PC-3 (cell line): ENCODE results near the gene CYP1B1. TPM values are rescaled to one million over a fixed set of nuclear protein-coding genes. Genes with fewer than 3 reads are reported as not detected.
"Not testable (repeated sequence)": the region's sequence is repeated elsewhere in the genome, so short reads cannot be mapped to it uniquely, and the experiment has no call there.

ENCODE experiments used
- ATAC-seq: fragments of 200-7000 bp; cut with Tn5 transposase; 2 replicates; pipeline ENCODE4 v1.9.1; 2020; ENCODE audit warnings: mild to moderate bottlenecking, moderate library complexity
- BruUV-seq: library from RNA; stranded (reverse); fragments of 400-500 nt; replicated peaks from 2 replicates; lab custom pipeline; 2021; lab: Mats Ljungman, UMichigan
- CTCF ChIA-PET: fragments of 300-600 bp; sonication (Branson Sonifier 250); formaldehyde crosslinking; loops from one replicate; lab custom pipeline; 2022; ENCODE audit warnings: antibody characterized with exemption; lab: Charles Lee
- POLR2A ChIA-PET: fragments of 300-600 bp; sonication (Branson Sonifier 250); formaldehyde crosslinking; loops from one replicate; lab custom pipeline; 2022; ENCODE audit warnings: antibody characterized with exemption; ENCODE audit not compliant: unreplicated experiment; lab: Charles Lee
- DNase-seq: peaks from one replicate; pipeline ENCODE4 v3.0.0-alpha.2; 2015
- H2AFZ ChIP-seq: fragments of 300-600 bp; sonication (generic); 2 replicates; pipeline ENCODE4 v1.6.0; 2016; ENCODE audit warnings: antibody characterized with exemption, low read length
- H3F3A ChIP-seq: fragments of 300-600 bp; sonication (generic); one replicate; pipeline ENCODE4 v1.6.0; 2017; ENCODE audit warnings: antibody characterized with exemption, low read length, control low read depth, mild to moderate bottlenecking; ENCODE audit not compliant: unreplicated experiment
- H3K27ac ChIP-seq: fragments of 300-600 bp; sonication (generic); 2 replicates; pipeline ENCODE4 v1.5.1; 2016; ENCODE audit warnings: mild to moderate bottlenecking, low read length
- H3K27me3 ChIP-seq: fragments of 300-600 bp; sonication (generic); 2 replicates; pipeline ENCODE4 v1.6.1; 2016; ENCODE audit warnings: low read length, mixed read lengths
- H3K36me3 ChIP-seq: fragments of 300-600 bp; sonication (generic); 2 replicates; pipeline ENCODE4 v1.6.1; 2016; ENCODE audit warnings: low read depth, mixed run types, low read length, mixed read lengths
- H3K4me1 ChIP-seq: fragments of 300-600 bp; sonication (generic); 2 replicates; pipeline ENCODE4 v1.5.1; 2016; ENCODE audit warnings: low read length; ENCODE audit not compliant: insufficient read depth
- H3K4me2 ChIP-seq: fragments of 300-600 bp; sonication (generic); 2 replicates; pipeline ENCODE4 v1.6.0; 2016; ENCODE audit warnings: low read length
- H3K4me3 ChIP-seq: fragments of 300-600 bp; sonication (generic); 2 replicates; pipeline ENCODE4 v1.5.1; 2016; ENCODE audit warnings: mild to moderate bottlenecking, low read length, mixed read lengths
- H3K79me2 ChIP-seq: fragments of 300-600 bp; sonication (generic); 2 replicates; pipeline ENCODE4 v1.6.1; 2017; ENCODE audit warnings: low read length, mixed read lengths
- H3K9ac ChIP-seq: fragments of 300-600 bp; sonication (generic); 2 replicates; pipeline ENCODE4 v1.6.0; 2016; ENCODE audit warnings: mild to moderate bottlenecking, low read length
- H3K9me2 ChIP-seq: fragments of 300-600 bp; sonication (generic); replicated peaks from 2 replicates; pipeline ENCODE4 v1.6.1; 2016; ENCODE audit warnings: mixed run types, low read length, mixed read lengths
- H3K9me3 ChIP-seq: fragments of 300-600 bp; sonication (generic); 2 replicates; pipeline ENCODE4 v1.6.1; 2016; ENCODE audit warnings: low read length, mixed read lengths
- H4K20me1 ChIP-seq: fragments of 300-600 bp; sonication (generic); 2 replicates; pipeline ENCODE4 v1.6.1; 2016; ENCODE audit warnings: low read length, mixed read lengths
- EZH2 ChIP-seq: fragments of 300-600 bp; sonication (generic); IDR thresholded peaks from one replicate; pipeline ENCODE4 v1.6.1; 2017; ENCODE audit warnings: antibody characterized with exemption, mild to moderate bottlenecking, low read length; ENCODE audit not compliant: unreplicated experiment
- EZH2phosphoT487 ChIP-seq: fragments of 300-600 bp; sonication (generic); IDR thresholded peaks from 2 replicates; pipeline ENCODE4 v1.6.1; 2018; ENCODE audit warnings: mild to moderate bottlenecking, antibody characterized with exemption, low read length, borderline replicate concordance
- intact Hi-C: fragments of 100-400 bp; cut with micrococcal nuclease; formaldehyde crosslinking; loops from 2 replicates; pipeline ENCODE4 v1.9.0; 2023
- total RNA-seq: library from RNA; depleted of rRNA; stranded (reverse); fragments of >200 nt; gene quantifications from 2 replicates; pipeline ENCODE4 v1.2.3, GENCODE V29; 2014
- TF ChIP-seq, protein P1 (sequence below): fragments of 300-600 bp; sonication (generic); conservative IDR thresholded peaks from 2 replicates; pipeline ENCODE4 v1.5.1; 2017; ENCODE audit warnings: antibody characterized with exemption, low read depth, mild to moderate bottlenecking, low read length

CYP1B1 gene
- total RNA-seq, 1 experiment from 2014 or later, result 37.2 TPM

DNA sequence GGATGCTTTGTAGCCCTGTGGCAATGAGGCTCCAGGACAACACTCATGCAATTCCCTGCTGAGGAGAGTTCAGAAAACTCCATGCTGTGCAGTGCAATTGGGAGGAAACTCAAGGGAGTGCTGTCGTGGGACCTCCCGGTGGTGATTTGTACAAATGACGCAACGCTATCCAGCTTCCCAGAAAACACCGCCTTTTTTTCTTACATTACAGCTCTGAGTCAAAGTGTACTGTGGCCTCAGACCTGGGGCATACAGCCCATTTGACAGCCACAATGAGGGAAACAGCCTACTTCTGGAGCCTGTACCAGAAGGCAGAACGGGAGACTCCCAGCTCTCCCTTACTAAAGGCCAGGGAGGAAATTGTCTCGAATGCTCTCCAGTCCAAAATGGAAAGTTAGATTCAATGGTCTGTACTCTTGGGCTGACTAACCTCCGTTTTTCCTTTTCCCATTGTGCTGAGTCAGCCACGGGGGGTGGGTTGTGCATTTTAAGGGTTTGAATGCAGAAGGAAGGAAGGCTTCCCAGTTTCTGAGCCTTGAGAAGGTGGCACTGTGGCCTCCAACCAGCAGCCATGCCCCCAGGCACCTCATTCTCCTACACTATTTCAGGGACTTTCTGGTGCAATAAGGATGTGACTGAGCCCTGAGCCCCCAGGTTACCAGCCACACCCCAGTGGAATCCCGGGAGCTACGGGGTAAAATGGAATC is 16.4 kb upstream of the CYP1B1 start:
- intact Hi-C loops, result no loop called here
- no peaks in the 10 kb centered on the region for H3K9me2 ChIP-seq
- no peaks in the 10 kb centered on the region for H3K36me3 ChIP-seq
- ChIA-PET CTCF (no interaction called here), POLR2A (no interaction called here)
- H3K9ac ChIP-seq, result no peak overlapping the region
- H3K4me2 ChIP-seq, result no peak overlapping the region; the same call in 1 of the 2 replicates
- H3K79me2 ChIP-seq, result no peaks in the 10 kb centered on the region
- H3K4me1 ChIP-seq, result peaks cover 24% of the 10 kb centered on the region
- no peak overlapping the region for H3K4me3 ChIP-seq
- ATAC-seq (no peak), DNase-seq (no peak)
- 0 out of 2 replicates have a peak overlapping the region, but pooled peaks have one; percentile 3 for H2AFZ ChIP-seq
- H4K20me1 ChIP-seq, result no peaks in the 10 kb centered on the region
- no TSS peak for BruUV-seq
- H3K27me3 ChIP-seq, result no peaks in the 10 kb centered on the region; the same call in 1 of the 2 replicates
- peak overlapping the region; percentile 19; the same call in 1 of the 2 replicates for H3K27ac ChIP-seq
- H3K9me3 ChIP-seq, result no peaks in the 10 kb centered on the region
- H3F3A ChIP-seq, result no peaks in the 10 kb centered on the region
- TF ChIP-seq EZH2phosphoT487, result no peak
- no peak for TF ChIP-seq EZH2
- TF ChIP-seq, protein P1, sequence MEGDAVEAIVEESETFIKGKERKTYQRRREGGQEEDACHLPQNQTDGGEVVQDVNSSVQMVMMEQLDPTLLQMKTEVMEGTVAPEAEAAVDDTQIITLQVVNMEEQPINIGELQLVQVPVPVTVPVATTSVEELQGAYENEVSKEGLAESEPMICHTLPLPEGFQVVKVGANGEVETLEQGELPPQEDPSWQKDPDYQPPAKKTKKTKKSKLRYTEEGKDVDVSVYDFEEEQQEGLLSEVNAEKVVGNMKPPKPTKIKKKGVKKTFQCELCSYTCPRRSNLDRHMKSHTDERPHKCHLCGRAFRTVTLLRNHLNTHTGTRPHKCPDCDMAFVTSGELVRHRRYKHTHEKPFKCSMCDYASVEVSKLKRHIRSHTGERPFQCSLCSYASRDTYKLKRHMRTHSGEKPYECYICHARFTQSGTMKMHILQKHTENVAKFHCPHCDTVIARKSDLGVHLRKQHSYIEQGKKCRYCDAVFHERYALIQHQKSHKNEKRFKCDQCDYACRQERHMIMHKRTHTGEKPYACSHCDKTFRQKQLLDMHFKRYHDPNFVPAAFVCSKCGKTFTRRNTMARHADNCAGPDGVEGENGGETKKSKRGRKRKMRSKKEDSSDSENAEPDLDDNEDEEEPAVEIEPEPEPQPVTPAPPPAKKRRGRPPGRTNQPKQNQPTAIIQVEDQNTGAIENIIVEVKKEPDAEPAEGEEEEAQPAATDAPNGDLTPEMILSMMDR, result no peak

DNA sequence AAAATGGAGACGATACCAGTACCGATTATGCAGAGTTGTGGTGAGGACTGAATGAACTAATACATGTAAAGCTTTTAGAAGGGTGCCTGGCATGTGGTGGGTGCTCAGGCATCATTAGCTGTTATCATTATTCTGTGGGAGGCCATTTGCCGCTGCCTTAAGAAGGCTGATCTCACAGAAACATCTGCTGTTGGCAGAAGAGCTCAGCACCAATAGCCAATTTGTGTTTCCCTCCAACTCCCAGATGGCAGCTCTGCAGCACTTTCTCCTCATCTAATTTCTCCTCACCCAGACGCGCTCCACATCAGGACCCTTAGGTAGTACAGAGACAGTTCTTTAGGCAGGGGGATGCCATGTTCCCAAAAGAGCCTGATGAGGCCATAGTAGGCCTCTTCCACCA is 15.8 kb upstream of the CYP1B1 start:
- no peak overlapping the region for H2AFZ ChIP-seq
- H3K9me2 ChIP-seq, result no peaks in the 10 kb centered on the region
- H3K36me3 ChIP-seq, result no peaks in the 10 kb centered on the region
- peaks cover 22% of the 10 kb centered on the region for H3K4me1 ChIP-seq
- no peak overlapping the region for H3K4me3 ChIP-seq
- intact Hi-C loops, result no loop called here
- H3K27me3 ChIP-seq, result no peaks in the 10 kb centered on the region; the same call in 1 of the 2 replicates
- POLR2A ChIA-PET, result interaction anchor here (0.6 kb wide), 1 partner anchor 103 kb away, joined by 4 read pairs; no protein-coding TSS in a partner anchor
- H3F3A ChIP-seq, result no peaks in the 10 kb centered on the region
- CTCF ChIA-PET, result no interaction called here
- no peaks in the 10 kb centered on the region for H4K20me1 ChIP-seq
- no peak overlapping the region for H3K4me2 ChIP-seq
- no peaks in the 10 kb centered on the region for H3K79me2 ChIP-seq
- no peak for TF ChIP-seq EZH2
- ATAC-seq (no peak), DNase-seq (no peak)
- no peaks in the 10 kb centered on the region for H3K9me3 ChIP-seq
- BruUV-seq, result no TSS peak
- no peak overlapping the region for H3K27ac ChIP-seq
- H3K9ac ChIP-seq, result no peak overlapping the region

DNA sequence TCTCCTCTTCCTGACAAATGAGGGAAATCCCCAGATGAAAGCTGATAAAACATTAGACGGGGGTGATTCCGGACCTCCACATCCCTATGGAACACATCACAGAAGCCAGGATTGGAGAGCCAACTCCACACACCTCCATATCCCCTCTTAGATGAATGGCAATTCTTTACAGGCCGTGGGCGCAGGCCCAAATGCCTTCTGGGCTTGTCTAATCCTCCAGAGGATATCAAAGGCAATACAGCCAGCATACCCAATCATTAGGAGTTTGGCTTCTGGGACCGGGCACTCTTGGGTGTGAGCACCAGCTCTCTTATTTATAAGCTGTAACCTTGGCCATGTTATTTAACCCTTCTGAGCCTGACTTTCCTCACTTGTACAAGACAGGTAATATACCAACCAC is 15.0 kb upstream of the CYP1B1 start:
- CTCF ChIA-PET, result no interaction called here
- no peaks in the 10 kb centered on the region for H3F3A ChIP-seq
- TF ChIP-seq, protein P1, result no peak
- TF ChIP-seq EZH2, result no peak
- no peak for TF ChIP-seq EZH2phosphoT487
- no peak overlapping the region for H3K4me3 ChIP-seq
- H3K27ac ChIP-seq, result no peak overlapping the region
- H3K9me2 ChIP-seq, result no peaks in the 10 kb centered on the region
- POLR2A ChIA-PET, result no interaction called here
- no peak overlapping the region for H2AFZ ChIP-seq
- ATAC-seq (no peak), DNase-seq (no peak)
- peaks cover 15% of the 10 kb centered on the region for H3K4me1 ChIP-seq
- H3K9ac ChIP-seq, result no peak overlapping the region
- intact Hi-C loops, result no loop called here
- BruUV-seq, result no TSS peak
- no peaks in the 10 kb centered on the region for H4K20me1 ChIP-seq
- no peaks in the 10 kb centered on the region for H3K36me3 ChIP-seq
- H3K79me2 ChIP-seq, result no peaks in the 10 kb centered on the region
- no peaks in the 10 kb centered on the region; the same call in 1 of the 2 replicates for H3K27me3 ChIP-seq
- no peak overlapping the region for H3K4me2 ChIP-seq
- no peaks in the 10 kb centered on the region for H3K9me3 ChIP-seq

DNA sequence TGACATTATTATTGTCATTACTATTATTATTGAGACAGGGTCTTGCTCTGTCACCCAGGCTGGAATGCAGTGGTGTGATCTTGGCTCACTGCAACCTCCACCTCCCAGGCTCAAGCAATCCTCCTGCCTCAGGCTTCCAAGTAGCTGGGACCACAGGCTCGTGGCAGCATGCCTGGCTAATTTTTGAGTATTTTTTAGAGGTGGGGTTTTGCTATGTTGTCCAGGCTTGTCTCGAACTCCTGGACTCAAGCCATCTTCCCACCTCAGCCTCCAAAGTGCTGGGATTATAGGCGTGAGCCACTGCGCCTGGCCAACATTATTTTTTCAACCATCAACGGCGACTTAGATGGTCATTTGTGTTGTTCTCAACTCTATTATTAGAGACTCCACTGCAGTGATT is 14.3 kb upstream of the CYP1B1 start:
- H2AFZ ChIP-seq, H4K20me1 ChIP-seq, H3K79me2 ChIP-seq, ATAC-seq, H3K4me3 ChIP-seq, H3F3A ChIP-seq, H3K27me3 ChIP-seq, H3K36me3 ChIP-seq, H3K9me2 ChIP-seq, H3K27ac ChIP-seq, POLR2A ChIA-PET, H3K9ac ChIP-seq, DNase-seq, BruUV-seq, H3K4me2 ChIP-seq, H3K9me3 ChIP-seq, intact Hi-C loops, H3K4me1 ChIP-seq, CTCF ChIA-PET: not testable (repeated sequence)
